Neutrophil (primary cell): ENCODE results near the gene HIC2.
"Not testable (repeated sequence)": the region's sequence is repeated elsewhere in the genome, so short reads cannot be mapped to it uniquely, and the experiment has no call there.

Experiments used
- H3K27ac ChIP-seq: fragments of 200-600 bp; sonication (generic); 2 replicates; pipeline ENCODE4 v1.5.1; 2016; ENCODE audit warnings: mild to moderate bottlenecking, moderate library complexity
- H3K27me3 ChIP-seq: fragments of 200-600 bp; sonication (generic); 2 replicates; pipeline ENCODE4 v1.6.0; 2016; ENCODE audit warnings: mild to moderate bottlenecking
- H3K36me3 ChIP-seq: fragments of 200-600 bp; sonication (generic); 2 replicates; pipeline ENCODE4 v1.5.1; 2017
- H3K4me1 ChIP-seq, 2 experiments: fragments of 200-600 bp in 1 of 2; sonication (generic) in 1 of 2; 1 replicate in 1 of 2; 2 replicates in 1 of 2; pipeline versions ENCODE4 v1.5.1 to v1.6.1; 2013 to 2016; ENCODE audit warnings: low read depth in 1 of 2, low read length in 1 of 2, mild to moderate bottlenecking in 1 of 2, moderate library complexity in 1 of 2; ENCODE audit not compliant: control insufficient read depth in 1 of 2, insufficient read depth in 1 of 2
- H3K4me3 ChIP-seq, 2 experiments: fragments of 200-600 bp in 1 of 2; sonication (generic) in 1 of 2; 1 replicate in 1 of 2; 2 replicates in 1 of 2; pipeline ENCODE4 v1.5.1; 2013 to 2016; ENCODE audit warnings: low read depth in 1 of 2, low read length in 1 of 2, mild to moderate bottlenecking in 1 of 2, moderate library complexity in 1 of 2
- H3K9me3 ChIP-seq: fragments of 200-600 bp; sonication (generic); 2 replicates; pipeline ENCODE4 v1.5.1; 2016
- CTCF ChIP-seq: fragments of 200-600 bp; sonication (generic); IDR thresholded peaks from 2 replicates; pipeline ENCODE4 v1.5.1; 2016; ENCODE audit warnings: antibody characterized with exemption

Gene HIC2

GRCh38 chr22:21455334-21456089, 38.3 kb downstream of the HIC2 start:
- no peaks in the 10 kb centered on the region for H3K4me1 ChIP-seq
- H3K9me3 ChIP-seq = no peaks in the 10 kb centered on the region
- H3K27ac ChIP-seq = no peak overlapping the region
- no peaks in the 10 kb centered on the region for H3K36me3 ChIP-seq
- no peak overlapping the region for H3K4me3 ChIP-seq
- no peak for TF ChIP-seq CTCF
- H3K27me3 ChIP-seq = no peaks in the 10 kb centered on the region

- no peaks in the 10 kb centered on the region for H3K27me3 ChIP-seq
- H3K27ac ChIP-seq = no peak overlapping the region
- TF ChIP-seq CTCF = no peak
- no peak overlapping the region for H3K4me3 ChIP-seq
- H3K9me3 ChIP-seq = no peaks in the 10 kb centered on the region
- H3K36me3 ChIP-seq = no peaks in the 10 kb centered on the region
- H3K4me1 ChIP-seq = no peaks in the 10 kb centered on the region
Measured at GRCh38 chr22:21457023-21457787, 40.0 kb downstream of the HIC2 start.

GRCh38 chr22:21462672-21463071, 45.5 kb downstream of the HIC2 start:
- H3K27me3 ChIP-seq, H3K4me3 ChIP-seq, H3K4me1 ChIP-seq, H3K27ac ChIP-seq, H3K9me3 ChIP-seq, H3K36me3 ChIP-seq: not testable (repeated sequence)

- H3K36me3 ChIP-seq, H3K4me1 ChIP-seq, H3K9me3 ChIP-seq, H3K27me3 ChIP-seq: not testable (repeated sequence)
- Histone ChIP-seq H3K27ac (peak within 1 kb of the TSS; percentile 80), H3K4me3 (peak within 1 kb of the TSS; percentile 44 to 59)
Measured at GRCh38 chr22:21467337-21468193, 50.4 kb downstream of the HIC2 start, which contains the start of gene TMEM191C. TMEM191C (plus strand) TSS chr22:21467387; CDS start chr22:21467460, 73 bp downstream.

- H3K4me1 ChIP-seq, H3K27me3 ChIP-seq, H3K36me3 ChIP-seq, H3K9me3 ChIP-seq: not testable (repeated sequence)
- peak overlapping the region; percentile 44 to 59 for H3K4me3 ChIP-seq
- H3K27ac ChIP-seq = peak overlapping the region; percentile 80
Measured at GRCh38 chr22:21468194-21469096, 51.3 kb downstream of the HIC2 start.

- not testable (repeated sequence) for H3K27ac ChIP-seq, H3K27me3 ChIP-seq, H3K4me1 ChIP-seq, H3K4me3 ChIP-seq, H3K36me3 ChIP-seq, H3K9me3 ChIP-seq
Measured at GRCh38 chr22:21469097-21469994, 52.2 kb downstream of the HIC2 start.

GRCh38 chr22:21472984-21473383, 55.8 kb downstream of the HIC2 start:
- H3K9me3 ChIP-seq, H3K27ac ChIP-seq: not testable (repeated sequence)

GRCh38 chr22:21473664-21474063, 56.5 kb downstream of the HIC2 start:
- not testable (repeated sequence) for H3K27me3 ChIP-seq, H3K27ac ChIP-seq, H3K4me1 ChIP-seq, H3K4me3 ChIP-seq, H3K36me3 ChIP-seq, H3K9me3 ChIP-seq

More at GRCh38 chr22:21472984-21473383, 55.8 kb downstream of the HIC2 start:
- H3K36me3 ChIP-seq, H3K27me3 ChIP-seq, H3K4me1 ChIP-seq, H3K4me3 ChIP-seq: not testable (repeated sequence)

- not testable (repeated sequence) for H3K27me3 ChIP-seq, H3K27ac ChIP-seq, H3K4me3 ChIP-seq, H3K36me3 ChIP-seq, H3K9me3 ChIP-seq, H3K4me1 ChIP-seq
Measured at GRCh38 chr22:21484039-21484438, 66.9 kb downstream of the HIC2 start.

- not testable (repeated sequence) for H3K27me3 ChIP-seq, H3K36me3 ChIP-seq, H3K4me1 ChIP-seq, H3K27ac ChIP-seq, H3K9me3 ChIP-seq, H3K4me3 ChIP-seq
Measured at GRCh38 chr22:21487723-21488122, 70.6 kb downstream of the HIC2 start.
